Stimulated activated CD8-positive, alpha-beta memory T cell treated with anti-CD3 and anti-CD28 coated beads, Interleukin-15, amount 100 ng/mL, for 1 hour (primary cell): ENCODE results near the gene CTSE.
"Not testable (repeated sequence)": the region's sequence is repeated elsewhere in the genome, so short reads cannot be mapped to it uniquely, and the experiment has no call there.

Experiments
- DNase-seq: peaks from one replicate; pipeline ENCODE4 v3.0.0-alpha.2; 2020; ENCODE audit warnings: low read depth

The CTSE gene

DNA sequence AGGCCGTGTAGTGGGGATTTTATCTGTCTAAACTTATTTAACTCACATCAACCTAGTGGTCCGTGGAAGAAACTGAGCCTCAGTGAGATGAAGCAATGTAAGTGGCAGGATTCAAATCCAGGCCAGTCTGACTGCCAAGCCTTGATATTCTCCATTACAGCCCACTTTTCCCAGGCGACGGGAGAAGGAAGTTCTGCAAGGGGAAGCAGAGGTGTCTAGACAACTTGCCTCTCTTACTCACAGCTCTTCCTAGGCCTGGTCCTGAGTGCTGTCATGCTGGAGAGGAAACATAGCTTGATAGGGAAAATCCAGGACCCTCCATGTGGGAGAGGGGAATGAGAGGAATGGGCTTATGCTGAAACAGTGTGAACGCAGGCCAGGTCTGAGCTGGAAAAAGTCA lies 9.1 kb downstream of the CTSE start:
- no peak for DNase-seq

DNA sequence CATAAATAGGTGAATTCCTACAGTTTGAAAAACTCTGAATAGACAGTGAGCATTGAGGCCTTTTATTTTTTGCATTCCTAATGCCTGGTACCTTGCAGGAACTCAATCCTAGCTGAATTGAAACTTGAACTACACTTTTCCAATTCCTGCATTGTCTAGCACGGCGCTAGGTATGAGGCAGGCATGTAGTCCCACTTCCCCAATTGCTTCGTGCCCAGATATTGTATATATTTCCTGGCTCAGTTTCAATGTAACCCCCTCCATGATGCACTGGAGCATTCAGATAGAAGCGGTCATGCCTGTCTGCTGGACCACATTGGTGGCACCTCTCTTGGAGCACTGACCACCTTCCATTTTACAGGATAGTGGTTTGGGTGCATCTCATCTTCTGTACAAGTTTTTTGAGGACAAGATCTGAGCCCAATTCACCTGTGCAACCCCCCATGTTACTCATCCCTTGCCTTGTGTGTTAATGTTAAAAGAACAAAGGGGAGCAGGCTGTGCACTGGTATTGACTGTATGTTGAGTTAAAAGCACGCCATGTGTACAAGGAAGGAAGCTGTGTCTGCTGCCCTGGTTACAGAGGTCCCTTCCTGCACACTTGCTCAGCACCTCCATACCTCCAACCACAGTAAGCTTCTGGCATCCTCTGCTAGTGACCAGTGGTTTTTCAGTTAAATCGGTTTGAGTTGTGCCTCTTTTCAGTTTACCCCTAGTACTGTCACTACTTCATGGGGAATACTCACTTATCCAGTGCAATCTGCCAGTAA lies 10.5 kb downstream of the CTSE start:
- no peak for DNase-seq

DNA sequence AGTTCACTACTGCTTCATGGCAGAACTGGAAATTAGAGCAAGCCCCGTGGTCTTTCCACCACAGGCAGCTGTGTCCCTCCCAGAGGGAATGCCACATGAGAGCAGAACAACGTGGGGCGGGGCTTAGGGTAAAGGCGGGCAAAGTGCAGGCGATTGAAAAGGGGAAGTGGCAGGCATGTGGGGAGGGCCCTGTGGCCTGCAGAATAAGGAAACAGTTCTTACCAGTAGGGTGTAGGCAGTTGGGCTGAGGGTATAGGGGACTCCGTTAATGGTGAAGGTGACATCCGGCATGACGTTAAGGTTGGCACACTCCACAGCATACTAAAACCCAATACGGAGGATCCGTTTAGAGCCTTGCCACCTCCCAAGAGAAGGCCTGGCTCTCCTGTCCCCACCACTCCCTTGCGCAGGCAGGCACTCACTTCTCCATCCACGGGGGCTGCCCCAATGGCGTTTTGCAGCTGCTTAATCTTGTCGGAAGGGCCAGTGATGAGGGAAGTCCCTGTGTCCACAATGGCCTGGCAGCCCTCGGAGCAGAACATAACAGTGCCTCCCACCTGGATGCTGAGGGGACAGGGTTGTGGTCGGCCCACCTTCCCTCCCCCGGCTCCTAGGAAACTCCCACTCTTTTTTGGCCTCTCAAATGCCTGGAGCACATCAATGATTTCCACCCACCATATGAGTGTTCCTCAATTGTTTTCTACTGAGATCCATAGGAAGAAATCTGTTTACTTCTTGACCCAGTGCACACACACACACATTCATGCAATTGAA lies 11.4 kb downstream of the CTSE start:
- DNase-seq: no peak

DNA sequence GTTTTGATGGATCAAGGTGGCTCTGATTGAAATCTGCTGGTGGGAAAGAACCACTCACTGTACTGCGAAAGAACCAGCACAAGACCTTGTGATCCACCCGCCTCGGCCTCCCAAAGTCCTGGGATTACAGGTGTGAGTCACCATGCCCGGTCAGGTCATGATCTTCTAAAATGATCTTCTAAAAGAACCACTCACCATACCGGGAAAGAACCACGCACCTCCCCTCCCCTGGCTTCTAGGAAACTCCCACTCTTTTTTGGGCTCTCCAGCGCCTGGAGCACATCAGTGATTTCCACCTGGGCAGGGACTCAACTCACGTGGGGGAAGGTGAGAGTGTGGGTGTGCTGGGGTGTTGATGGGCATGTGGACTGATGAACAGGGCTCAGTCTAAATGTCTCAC lies 12.6 kb downstream of the CTSE start:
- DNase-seq: no peak

DNA sequence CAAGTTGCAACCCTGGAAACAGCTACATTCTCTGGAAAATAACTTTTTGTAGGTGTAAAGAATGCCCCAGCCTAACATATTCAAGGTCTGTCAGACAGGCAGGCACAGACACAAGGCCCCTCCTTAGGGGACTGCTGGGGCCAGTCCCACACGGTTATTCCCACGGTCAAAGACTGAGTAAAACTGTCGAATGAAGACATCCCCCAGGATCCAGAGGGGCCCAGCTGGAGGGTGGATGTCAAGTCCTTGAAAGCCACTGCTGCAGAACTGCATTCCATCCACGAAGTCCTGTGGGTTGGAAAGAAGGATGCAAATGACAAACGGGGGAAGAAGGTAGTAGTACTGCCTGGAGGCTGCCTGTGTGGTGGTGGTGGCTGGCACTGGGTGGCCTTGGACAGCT lies 13.6 kb downstream of the CTSE start:
- DNase-seq: no peak

DNA sequence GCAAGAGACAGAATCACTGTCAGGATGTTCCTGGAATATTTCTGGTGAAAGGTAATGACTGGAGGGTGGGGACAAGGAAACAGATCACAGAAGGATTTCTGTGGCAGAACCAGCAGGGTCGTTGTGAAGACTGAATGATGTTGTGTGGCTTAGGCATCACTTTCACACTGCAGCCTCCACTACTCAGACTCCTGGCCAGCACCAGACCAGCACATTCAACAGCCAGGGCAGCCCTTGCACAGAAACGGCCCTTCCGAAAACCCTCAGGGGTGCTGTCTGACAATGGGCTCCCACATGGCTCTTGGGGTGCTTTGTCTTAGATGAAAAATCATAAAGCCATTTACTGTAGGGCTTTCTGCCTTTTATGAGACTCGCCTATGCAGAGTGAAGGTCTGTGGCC lies 16.7 kb downstream of the CTSE start:
- DNase-seq: no peak

DNA sequence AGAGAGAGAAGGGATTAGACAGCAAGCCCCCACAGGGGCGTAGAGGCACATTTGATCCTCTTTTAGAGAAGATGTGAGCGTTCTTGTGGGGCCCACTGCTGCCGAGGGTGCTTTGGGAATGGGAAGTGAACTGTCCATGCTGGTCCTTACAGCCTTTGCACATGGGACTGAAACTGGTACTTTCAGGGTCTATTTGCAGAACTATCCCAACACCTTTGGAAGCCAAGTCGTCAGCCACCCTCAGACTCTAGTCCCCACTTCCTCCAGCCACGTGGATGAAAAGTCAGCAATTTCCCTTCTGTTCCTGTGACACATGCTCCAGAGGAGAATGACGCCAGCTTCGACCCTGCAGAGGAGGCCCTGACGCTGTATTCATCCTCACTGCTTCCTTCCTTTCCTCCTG lies 17.9 kb downstream of the CTSE start:
- no peak for DNase-seq

DNA sequence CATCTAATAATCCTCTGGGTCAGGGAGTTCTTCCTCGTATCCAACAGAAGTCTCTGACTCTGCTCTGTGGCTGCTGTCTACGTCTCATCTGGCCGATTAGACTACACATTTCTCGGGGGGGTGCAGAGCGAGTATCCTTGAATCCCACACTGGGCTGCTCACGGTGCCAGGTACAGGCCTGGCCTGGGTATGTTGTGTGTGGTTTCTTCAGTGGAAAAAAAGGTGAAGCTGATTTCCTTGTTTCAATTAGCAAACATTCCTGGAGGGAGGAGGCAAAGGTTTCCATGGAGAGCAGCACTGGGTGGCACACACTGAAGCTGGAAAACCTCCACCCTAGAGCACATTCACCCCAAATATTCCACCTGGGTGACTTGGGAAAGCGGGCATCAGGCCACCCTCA lies 18.5 kb downstream of the CTSE start:
- no peak for DNase-seq

DNA sequence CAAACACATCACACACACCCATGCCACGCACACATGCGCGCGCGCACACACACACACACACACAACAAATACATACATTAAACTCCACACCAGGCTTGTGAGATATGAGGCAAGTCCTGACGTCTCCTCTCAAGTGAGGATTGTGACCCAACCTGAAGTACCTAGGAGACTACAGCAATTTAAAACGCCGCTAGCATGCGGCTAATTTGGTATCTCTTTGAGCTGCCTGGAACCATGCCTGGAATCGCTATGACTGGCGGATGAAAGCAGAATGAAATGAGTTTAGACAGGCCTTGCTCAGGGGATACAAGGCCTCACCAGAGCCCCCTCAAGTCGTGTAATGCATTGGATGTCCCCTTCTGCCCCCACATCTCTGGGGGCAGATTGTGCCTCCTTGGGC lies 18.9 kb downstream of the CTSE start:
- no peak for DNase-seq

DNA sequence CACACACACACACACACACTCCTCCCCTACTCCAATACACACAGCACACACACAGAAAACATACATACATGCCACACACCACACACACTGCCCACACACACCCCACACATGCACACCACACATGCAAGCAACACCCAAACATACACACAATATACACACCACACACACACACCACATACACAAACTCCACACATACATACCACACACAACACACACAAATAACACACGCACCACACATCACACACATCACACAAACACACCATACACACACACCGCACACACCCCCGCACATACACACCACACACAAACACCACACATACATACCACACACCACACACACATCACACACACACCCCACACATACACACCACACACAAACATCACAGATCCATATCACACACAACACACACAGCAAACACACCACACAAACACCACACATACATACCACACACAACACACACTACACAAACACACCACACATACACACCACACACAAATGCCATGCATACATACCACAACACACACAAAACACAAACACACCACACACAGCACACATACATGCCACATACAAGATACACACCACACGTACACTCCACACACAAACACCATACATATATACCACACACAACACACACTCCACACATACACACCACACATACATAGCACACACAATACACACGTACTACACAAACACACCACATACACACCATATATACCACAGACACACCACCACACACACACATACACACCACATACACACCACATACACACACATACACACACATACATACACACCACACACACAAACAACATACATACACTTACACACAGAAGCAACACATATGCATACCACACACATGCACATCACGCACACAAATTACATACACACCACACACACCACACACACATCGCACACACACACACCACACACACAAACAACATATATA lies 19.6 kb downstream of the CTSE start:
- DNase-seq: no peak

DNA sequence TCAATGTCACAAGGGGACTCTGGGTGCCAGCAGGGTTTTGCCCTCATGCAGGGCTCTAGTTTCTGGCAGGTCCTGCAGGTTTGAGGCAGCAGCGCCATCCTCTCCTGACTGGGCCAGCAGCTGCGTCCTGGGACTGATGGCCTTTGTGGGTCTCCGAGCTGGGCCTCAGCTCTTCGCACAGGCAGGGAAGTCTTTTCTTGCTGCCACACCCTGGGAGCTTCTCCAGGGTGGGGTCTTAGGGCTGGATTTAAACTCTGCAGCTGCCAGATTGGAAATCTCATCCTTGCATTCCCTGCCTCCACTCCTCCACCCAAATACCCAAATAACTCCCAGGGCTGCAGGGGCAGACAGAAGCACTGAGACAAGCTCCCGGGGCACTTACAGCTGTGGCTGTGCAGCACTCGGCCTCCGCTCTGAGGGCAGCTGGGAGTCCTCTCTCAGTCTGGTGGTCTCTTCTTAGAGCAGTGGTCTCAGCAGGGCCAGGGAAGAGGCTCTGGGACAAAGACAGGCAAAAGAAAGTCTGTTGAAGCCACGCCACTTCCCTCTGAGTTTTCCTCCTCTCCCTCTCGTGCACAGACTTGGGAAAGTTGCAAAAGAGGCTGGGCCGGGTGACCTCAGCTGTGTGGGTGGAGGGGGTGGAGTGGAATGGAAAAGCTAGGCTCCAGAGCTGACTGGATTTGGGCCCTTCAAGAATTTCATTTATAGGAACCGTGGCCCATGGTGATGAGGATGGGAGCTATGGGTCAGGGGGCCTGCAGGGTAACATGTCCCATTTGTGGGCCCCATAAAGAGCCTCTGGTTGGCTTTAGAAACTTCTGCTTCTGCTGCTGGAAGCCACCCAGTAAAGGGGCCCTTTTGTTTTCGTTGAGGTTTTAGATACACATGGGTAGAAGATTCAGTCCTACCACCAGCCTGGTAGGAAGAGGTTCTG lies 20.6 kb downstream of the CTSE start, which contains the start of gene RAB7B:
Gene RAB7B, minus strand, starts transcription at position 525 of the 931 bp plus-strand sequence. CDS start 9,260 bp downstream, outside the sequence.
- no peak for DNase-seq

DNA sequence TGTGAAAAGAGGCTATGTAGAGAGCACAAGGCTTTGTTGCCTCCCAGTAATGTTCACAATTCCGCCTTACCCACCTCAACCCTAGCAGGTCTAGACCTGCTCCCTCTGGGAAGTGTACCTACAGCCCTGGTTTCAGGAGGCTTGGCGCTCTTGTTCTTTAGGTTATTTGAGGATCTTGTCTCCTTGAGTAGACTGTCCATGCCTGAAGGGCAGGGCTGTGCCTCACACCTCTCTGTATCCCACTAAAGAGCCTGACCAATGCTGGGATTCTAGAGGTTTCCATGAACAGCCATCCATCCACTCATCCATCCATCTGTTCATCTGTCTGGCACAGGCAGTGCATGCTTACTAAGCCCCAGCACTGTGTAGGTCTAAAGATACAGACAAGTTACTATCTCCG lies 21.5 kb downstream of the CTSE start:
- DNase-seq: no peak

DNA sequence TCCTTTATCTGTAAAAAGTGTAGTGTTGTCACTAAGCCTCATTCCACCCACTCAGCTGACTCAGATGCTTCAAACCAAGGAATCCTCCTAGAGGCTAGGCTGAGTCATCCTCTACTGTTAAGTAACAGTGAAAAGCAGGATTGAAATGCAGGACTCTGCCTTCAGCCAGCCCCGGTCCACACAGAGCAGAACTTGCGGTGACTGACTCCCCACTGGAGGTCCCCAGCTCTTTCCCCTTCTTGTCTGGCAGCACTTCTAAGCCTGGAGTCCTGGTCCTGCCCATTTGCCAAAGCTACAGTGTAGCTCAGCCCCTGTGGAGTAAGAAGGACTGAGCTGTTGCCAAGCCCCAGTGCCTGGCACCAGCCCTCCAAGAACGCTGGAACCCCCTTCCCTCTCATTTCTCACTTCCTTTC lies 22.2 kb downstream of the CTSE start:
- DNase-seq: no peak

DNA sequence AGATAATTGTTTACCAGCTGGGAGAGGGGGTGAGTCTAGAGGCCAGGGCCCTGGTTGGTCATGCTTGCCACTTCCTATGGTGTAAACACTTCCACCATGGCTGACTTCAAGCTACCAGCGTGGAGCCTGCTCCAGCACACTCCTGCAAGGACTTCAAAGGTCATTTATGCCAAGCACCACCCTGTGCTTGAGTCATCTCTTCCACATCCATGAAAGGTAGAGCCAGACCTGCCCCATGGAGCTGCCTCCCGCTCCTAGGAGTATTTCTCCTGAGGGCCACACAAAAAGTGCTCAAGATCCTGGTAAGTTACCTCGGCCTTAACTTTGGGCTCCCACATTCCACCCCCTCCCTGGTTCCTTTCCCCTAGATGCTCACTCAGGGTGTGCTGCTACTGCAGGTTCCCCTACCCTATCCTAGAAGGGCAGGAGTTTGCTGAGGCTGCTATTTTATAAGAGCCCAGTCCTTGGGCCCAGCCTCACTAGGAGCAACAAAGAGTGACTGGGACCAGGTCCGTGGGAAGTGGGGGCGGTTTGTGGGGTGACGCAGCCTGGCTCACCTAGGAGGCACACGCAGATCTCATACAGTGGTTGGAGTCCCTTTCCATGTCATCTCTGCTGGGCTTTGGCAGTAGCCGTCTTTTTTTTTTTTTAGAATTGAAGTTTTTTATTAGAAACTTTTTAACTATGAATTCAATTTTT lies 22.9 kb downstream of the CTSE start:
- DNase-seq: no peak

DNA sequence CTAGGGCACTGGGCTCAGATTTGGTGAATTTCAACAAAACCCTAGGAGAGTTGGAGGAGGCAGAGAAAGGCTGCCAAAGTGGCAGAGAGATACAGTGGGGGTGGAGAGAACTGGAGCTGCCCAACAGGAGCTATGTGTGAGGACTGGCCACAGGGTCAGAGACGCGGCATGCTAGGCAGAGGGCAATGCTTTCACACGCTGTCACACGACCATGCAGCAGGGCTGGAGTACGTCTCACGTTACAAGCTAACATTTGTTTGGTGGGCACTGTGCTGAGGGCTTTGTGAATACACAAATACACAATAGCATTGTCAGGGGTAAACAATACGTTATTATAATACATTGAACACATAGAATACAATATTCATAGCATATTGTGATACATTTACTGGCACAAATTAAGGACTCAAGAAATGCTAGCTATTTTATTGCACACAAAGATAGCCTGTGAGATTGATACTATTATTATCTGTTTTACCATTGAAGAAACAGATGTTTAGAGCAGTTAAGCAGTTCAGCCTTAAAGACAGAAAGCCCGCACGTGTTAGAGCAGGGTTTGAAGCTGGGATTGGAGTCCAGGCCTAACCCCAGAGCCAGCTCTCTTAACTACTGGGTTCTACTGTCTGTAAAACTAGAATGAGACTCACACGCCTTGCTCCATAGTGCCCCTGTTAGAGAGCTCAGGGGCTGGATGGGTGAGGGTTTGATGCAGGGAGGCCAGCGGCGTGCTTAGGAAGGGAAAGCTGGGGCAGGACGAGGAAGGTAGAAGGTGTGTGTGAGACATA lies 25.0 kb downstream of the CTSE start:
- no peak for DNase-seq

DNA sequence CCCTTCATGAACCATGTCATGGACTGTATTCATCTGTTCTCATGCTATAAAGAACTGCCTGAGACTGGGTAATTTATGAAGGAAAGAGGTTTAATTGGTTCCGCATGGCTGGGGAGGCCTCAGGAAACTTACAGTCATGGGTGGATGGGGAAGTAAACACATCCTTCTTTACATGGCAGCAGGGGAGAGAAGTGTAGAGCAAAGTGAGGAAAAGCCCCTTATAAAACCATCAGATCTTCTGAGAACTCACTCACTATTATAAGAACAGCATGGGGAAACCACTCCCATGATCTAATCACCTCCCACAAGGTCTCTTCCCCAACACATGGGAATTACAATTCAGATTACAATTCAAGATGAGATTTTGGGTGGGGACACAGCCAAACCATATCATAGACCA lies 27.1 kb downstream of the CTSE start:
- DNase-seq: not testable (repeated sequence)

DNA sequence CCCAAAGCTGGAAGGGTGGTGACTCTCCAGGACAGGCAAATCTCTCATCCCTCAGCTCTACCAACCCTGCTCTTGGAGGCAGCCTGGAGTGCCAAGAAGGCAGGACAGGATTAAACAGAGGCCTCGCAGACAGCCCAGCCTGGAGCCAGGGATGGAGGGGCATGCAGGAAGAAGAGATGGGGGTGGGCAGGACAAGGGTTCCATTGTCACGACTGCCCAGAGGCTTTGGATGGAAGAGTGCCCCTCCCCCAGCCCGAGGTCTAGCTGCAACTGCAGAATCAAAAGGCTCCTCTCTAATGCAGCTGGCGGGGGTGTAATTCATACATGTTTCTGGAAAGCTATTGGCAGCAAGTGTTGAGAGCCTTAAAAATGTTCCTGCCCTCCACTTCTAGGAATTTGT lies 29.3 kb downstream of the CTSE start:
- no peak for DNase-seq

DNA sequence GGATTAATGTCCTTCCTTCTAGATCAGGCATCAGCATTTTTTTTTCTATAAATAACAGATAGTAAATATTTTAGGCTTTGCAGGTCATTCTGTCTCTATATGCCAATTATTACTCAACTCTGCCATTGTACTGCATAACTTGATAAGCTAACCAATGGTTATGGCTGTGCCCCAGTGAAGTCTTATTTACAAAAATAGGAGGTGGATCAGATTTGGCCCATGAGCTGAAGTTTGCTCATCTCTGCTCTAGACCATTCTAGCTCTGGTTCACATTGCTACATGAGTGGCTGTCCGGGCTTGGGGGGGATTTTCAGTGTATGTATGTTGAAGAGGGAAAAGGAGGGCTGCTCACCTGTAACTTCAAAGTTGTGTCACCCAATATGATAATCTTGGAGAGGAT lies 30.6 kb downstream of the CTSE start:
- no peak for DNase-seq

DNA sequence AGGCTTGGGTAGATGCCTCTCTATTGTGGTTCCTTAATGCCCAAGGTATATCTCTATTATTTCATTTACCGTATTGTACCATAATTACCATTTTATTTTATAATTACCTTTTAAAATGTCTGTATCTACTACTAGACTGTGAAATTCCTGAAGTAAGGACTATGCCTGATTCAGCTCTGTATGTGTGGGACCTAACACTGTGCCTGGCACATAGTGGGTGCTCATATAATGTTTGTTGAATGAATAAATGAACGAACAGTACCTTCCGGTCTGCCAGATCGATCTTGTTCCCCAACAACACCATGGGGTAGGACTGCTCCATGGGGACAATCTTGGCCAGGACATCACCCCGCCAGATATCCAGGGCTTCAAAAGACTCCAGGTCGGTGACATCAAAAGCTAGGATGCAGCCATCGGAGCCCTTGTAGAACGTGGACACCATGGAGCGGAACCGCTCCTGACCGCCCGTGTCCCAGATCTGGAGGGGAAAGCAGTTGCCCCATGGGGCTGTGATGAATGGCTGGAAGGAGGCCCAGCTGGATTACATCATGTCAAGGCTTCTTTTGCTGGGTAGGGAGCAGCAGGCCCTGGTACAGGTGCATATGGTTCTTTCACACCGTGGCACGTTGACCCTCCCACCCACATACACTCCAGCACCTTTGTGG lies 31.3 kb downstream of the CTSE start:
- no peak for DNase-seq
